ENCODE results near the gene TAF1. TPM values are rescaled to one million over a fixed set of nuclear protein-coding genes. Genes with fewer than 3 reads are reported as not detected.

Gene TAF1
- 12.8 and 18.8 TPM in 2 replicates for total RNA-seq

GRCh38 chrX:71365875-71366673, at the start of gene TAF1:
TAF1 (plus strand) TSS chrX:71366357; CDS start chrX:71366375, 18 bp downstream.

Other genes starting within 250 kb of the TAF1 start
- 13.0 and 22.8 TPM in 2 replicates for gene MED12, start 247.8 kb upstream of the TAF1 start, total RNA-seq
- 0.16 TPM in 1 of 2 replicates, not detected in the other for gene NLGN3, start 221.5 kb upstream of the TAF1 start, total RNA-seq
- not detected in 2 replicates for gene GJB1, start 143.1 kb upstream of the TAF1 start, total RNA-seq
- 12.8 and 16.8 TPM in 2 replicates for gene ZMYM3, start 112.2 kb upstream of the TAF1 start, total RNA-seq
- 235 and 253 TPM in 2 replicates for gene NONO, start 82.7 kb upstream of the TAF1 start, total RNA-seq
- 1.3 TPM in 1 of 2 replicates, not detected in the other for gene ITGB1BP2, start 64.6 kb upstream of the TAF1 start, total RNA-seq
- 42.8 and 90.4 TPM in 2 replicates for gene OGT, start 166.7 kb downstream of the TAF1 start, total RNA-seq
- gene GCNA, start 212.1 kb downstream of the TAF1 start, total RNA-seq, result 0.54 and 0.81 TPM in 2 replicates